Stimulated activated CD4-positive, alpha-beta T cell treated with anti-CD3 and anti-CD28 coated beads, Interleukin-15, amount 100 ng/mL, for 48 hours (primary cell): ENCODE data around the gene KPNA2.
A peak's percentile ranks its signal among the peaks of the same experiment; 100 is the strongest.
"Not testable (repeated sequence)": the region's sequence is repeated elsewhere in the genome, so short reads cannot be mapped to it uniquely, and the experiment has no call there.

Source experiments
- DNase-seq, 2 donors: peaks; one replicate each; pipeline ENCODE4 v3.0.0-alpha.2; 2020; ENCODE audit warnings: low read depth in 2 of 2

KPNA2 gene

DNA sequence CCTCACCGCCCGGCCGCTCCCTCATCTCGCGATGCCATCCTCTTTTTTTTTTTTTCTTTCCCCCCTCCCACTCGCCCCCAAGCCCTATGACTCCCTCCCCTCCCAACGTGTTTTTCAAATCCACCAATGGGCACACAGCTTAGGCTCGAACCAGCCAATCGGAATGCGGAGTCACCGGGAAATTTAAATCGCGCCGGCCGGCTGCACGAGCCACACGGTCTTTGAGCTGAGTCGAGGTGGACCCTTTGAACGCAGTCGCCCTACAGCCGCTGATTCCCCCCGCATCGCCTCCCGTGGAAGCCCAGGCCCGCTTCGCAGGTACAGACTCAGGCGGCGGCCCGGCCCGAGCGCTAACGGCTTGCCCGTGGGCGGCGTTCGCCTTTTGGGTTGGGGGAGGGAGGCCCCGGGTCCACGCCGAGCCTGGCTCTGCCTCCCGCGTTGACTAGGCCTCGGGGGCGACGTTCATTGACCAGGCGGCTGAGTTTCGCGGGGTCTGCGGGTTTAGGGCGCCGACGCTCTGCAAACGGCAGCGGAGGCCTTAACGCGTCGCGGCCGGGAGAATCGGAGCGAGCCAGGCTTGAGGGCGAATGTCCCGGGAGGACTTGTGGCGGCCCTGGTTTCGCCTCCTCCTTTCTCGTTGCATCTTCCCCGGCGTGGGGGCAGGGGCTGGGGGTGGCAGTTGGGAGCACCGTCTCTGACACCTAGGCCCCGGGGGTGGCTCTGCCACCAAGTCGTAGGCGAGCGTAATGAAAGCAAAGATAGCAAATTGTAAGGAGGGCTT lies at the start of gene KPNA2:
Gene KPNA2, plus strand, starts transcription at position 213 of the 781 bp plus-strand sequence. CDS start 1,398 bp downstream, outside the sequence.
- DNase-seq, result peak; percentile 85 to 88

DNA sequence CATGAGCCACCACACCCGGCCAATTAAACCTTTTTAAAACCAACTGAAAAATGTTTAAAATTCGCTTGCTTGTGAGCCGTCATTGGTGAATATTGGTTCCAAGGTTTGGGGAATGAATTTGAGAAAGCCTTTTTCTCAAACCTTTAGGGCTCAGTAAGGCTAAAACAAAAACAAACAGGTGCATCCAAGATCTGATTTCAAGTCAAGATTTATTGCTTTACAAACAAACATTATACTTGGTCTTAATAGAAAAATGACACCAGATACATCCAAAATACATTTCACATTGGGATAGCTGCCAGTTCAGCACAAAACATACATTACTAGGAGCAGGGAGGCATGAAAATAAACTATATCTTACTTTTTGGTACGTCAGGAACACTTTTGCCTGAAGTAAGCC lies 44.6 kb upstream of the KPNA2 start:
- no peak for DNase-seq

DNA sequence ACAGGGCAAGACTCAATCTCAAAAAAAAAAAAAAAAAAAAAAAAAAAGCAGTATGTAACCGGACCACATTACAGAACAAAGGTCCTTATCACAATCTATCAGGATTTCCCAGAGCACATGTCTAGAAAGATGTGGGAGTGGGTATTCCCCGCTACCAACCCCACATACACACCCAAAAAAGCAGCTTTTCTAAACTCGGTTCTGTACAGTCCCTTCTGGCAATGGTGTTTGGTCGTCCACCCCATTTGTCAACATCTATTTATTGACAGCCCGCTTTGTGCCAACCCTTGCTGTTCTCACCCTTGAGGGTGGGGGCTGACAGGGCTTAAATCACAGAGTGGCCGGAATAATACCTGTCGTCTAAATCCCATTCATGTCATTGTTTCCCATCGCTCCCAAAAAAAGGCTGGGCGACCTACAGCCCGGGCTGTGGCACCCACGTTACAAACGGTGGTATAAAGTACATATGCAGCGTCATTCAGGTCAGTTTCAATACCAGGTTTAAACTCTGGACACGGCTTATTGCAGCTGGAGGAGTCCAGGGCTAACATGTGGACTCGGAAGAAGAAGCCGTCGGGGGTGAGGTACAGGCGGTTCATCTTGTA lies 42.9 kb upstream of the KPNA2 start:
- DNase-seq, result no peak

DNA sequence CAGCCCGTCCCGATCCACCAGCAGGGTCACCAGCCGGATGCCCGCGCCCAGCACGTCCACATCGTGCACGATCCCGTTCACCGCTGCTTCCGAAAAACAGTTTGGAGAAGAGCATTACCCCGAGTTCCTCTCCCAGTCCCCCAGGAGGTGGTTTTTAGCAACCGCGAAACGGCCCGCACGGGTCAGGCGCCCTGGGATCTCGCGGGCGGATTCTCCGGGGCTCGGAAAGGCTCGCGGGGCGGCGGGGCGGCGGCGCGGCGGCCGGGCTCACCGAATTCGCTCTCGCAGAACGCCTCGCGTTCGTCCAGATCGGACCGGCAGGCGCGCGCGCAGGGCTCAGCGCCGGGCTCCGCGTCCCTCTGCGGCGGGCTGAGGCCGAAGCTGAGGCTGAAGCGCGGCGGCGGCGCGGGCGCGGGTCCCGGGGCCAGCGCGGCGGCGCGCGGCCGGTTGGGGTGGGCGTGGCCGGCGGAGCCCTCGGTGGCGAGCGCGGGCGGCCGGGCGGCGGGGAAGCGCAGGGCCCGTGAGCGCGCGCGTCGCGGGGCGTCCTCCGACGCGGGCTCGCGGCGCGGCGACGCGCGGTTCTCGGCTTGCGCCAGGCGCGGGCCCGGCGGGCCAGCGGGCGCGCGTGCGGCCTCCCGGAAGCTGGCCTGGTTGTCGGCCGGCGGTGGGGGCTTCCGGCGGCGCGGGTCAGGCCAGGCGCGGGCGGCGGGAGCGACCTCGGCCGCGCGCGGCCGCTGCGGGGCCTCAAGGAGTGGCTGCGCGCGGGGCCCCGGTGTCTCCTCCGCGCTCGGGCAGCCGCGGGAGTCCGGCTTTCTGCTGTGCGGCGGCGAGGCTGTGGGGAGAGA lies 42.2 kb upstream of the KPNA2 start:
- peak; percentile 42 to 63 for DNase-seq

DNA sequence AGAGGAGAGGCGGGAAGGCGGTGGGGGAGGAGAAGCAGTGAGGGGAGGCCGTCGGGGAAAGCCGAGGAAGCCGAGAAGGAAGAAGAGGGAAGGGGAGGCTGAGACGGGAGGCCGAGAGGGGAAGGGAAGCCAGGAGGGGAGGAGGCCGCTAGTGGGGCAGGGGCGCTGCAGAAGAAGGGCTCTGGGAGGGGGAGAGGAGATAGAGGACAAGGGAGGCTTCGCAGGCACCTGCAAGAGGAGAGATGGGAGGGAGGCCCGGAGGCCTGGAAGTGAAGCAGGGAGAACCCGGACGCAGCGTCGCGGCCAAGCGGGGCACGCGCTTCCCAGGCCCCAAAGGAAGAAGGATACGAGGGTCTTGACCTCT lies 41.6 kb upstream of the KPNA2 start:
- peak in 1 of 2 donors; percentile 10 for DNase-seq

DNA sequence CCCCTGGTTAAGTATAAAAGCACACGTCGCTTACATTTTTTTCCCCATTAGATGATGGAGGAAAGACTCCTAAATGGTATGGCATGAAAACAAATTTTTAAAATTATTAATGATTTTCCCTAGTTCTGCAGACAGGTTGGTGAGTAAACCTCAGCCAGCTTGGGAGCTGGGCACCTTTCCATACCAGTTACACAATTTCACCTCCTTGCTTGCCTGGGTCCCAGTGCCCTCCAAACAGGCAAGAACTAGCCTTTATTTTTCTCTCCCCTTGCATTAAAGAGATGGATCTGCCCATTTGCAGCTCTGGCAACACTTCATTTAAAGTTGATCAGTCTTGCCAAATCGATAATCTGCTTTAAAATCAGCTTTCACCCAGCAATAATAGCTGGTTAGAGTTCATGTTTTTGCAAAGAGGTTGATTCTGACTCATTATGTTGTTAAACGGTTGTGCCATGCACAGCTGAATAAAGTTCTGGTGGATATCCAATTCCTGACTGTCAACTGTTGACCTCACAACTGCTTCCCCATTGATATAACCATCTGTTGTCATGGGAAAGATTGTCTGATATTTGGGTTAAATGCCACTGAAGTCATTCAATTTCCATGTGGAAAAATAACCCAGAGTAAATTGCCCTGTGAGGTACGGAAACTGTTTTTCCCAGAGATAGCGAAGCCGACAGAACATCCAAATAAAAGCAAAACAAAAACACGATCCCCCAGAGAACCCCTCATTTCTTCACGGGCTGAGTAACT lies 40.5 kb upstream of the KPNA2 start:
- DNase-seq, result no peak

DNA sequence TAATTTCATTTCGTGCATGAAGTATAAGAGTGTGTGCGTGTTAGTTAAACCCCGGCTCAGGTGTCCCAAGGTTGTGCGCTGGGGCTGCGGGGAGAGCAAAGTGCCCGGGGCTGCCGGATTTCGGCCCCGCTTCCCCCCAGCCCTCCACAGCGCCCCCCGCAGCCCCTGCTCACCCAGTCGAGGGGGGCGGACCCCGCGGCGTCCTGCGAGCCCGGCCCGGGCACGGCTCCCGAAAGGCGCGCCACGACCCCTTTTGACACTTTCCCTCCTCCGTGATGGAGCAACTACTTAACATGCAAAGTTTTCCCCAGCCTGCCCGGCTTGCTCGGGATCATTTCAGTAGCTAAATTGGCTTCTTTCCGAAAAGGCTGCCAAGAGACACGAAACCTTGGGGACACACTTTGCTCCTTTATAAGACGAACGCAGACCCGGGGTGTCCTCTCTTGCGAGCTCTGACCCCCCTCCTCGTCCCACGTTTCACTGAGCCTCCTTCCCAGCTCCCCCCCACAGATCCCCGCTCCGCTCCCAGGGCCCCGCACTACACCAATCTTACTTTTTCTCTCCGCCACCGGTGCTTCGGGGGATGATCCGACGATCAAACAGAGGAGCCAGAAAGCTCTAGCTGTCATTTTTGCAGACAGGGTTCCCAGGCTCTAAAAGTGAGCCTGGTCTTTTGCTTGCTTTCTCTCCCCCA lies 39.8 kb upstream of the KPNA2 start:
- no peak for DNase-seq

DNA sequence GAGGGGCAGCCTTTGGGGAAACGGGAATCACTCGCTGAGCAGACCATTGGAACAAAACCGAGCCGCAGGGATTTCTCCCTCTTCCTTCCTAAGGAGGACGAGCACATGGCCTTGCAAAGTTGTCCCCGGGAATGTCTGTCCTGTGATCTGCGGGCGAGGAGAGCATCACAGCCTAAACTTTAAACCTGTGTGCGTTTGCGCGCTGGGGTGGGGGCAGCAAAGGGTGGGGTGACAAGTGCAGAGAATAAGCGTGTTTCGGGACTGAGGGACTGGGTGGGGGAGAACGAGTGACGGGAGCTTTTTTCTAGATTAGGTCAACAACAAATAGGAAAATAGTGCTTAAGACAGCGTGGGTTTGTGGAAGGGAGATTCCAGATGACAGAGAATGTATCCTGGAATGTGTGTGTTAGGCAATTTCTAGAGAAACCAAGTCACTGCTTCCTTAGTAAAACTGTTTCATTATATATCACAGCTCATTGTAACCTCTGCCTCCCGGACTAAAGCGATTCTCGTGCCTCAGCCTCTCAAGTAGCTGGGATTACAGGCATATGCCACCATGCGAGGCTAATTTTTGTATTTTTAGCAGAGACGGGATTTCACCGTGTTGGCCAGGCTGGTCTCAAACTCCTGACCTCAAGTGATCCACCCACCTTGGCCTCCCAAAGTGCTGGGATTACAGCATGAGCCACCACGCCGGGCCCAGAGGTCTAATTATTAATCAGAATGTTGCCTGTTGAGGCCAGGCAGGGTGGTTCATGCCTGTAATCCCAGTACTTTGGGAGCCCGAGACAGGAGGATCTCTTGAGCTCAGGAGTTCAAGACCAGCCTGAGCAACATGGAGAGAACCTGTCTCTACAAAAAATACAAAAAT lies 39.0 kb upstream of the KPNA2 start, which contains the start of gene C17orf58:
Gene C17orf58, minus strand, starts transcription at position 169 of the 871 bp plus-strand sequence. CDS start 271 bp downstream, outside the sequence.
- DNase-seq, result peak in 1 of 2 donors; percentile 25

DNA sequence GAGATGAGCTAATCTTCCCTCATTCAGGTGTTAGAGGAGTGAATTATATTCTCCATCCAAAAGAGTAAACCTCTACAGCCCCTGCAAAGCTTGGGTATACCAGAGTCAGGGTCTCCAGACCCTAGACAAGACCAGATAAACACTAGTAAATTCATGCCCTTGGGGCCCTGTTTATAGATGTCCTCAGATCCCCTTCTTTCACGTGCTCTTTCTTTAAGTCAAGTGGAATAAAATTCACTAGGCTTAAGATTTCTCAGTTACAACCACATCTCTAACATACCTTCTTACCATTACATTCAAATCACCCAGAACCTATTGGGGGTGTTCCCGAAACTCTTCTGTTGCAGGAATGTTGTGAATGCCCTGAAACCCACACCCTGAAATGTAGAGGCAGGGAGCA lies 37.1 kb upstream of the KPNA2 start:
- DNase-seq, result no peak

DNA sequence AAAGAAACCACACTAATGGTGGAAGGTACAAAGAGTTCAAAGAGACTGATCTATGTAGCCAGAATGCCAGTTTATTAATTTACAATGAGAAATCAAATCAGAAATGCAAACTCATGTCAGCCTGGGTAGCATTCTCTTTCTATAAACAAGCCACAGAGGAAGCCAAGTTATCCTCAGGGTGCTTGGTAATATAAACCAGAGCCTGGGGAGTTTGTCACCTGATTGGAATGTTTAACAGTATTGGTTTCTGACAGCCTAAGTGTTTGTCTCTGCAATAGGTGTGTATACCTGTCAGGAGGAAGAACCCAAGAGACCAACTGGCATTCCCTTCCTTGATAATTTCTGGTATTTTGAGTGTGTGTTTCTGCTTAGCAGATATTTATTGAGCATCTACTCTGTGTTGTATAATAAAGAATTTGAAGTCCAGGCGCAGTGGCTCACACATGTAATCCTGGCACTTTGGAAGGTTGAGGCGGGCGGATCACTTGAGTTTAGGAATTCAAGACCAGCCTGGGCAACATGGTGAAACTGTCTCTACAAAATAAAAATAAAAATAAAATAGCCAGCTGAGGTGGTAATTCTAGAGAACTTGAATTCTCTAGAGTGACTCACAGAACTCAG lies 36.1 kb upstream of the KPNA2 start:
- no peak for DNase-seq

DNA sequence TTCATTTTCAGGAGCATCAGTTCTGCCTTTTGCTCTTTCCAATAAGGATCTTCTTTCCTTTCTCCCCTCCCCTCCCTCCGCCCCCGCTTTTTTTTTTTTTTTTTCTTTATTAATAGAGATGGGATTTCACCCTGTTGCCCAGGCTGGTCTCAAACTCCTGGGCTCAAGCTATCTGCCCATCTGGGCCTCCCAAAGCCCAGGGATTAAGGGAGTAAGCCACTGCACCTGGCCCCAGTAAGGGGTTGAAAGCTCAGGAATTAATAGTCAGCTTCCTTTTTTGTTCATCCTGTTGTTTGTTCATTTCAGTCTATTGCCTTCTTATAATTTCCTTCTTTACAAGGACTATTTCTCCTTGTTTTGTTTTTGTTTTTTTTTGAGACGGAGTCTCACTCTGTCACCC lies 31.3 kb upstream of the KPNA2 start:
- DNase-seq, result no peak

DNA sequence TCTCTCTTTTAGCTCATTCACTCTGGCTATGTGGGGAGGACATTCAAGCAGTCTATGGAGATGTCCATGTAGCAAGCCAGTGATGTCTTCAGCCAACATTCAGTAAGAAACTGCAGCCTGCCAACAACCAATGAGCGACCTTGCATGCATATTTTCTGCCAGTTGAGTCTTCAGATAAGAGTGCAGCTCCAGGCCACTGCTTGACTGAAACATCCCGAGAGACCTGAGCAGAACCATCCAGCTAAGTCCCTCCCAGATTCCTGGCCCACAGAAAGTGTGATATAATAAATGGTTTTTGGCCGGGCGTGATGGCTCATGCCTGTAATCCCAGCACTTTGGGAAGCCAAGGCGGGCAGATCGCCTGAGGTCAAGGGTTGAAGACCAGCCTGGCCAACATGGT lies 28.7 kb upstream of the KPNA2 start:
- DNase-seq, result no peak

DNA sequence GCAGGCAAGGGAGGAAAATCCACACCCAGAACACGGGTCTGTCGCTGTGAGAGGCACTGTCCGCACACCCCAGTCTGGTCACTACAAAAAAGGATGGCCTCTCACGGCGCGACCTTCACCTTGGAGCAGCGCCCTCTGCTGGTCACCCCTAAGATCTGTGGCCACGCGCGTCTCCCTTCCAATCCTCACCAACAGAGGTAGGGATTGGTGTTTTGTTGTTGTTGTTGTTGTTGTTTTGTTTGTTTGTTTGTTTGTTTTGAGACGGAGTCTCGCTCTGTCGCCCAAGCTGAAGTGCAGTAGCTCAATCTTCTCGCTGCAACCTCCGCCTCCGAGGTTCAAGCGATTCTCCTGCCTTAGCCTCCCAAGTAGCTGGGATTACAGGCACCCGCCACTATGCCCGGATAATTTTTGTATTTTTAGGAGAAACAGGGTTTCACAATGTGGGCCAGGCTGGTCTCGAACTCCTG lies 24.3 kb upstream of the KPNA2 start:
- peak; percentile 16 to 57 for DNase-seq

DNA sequence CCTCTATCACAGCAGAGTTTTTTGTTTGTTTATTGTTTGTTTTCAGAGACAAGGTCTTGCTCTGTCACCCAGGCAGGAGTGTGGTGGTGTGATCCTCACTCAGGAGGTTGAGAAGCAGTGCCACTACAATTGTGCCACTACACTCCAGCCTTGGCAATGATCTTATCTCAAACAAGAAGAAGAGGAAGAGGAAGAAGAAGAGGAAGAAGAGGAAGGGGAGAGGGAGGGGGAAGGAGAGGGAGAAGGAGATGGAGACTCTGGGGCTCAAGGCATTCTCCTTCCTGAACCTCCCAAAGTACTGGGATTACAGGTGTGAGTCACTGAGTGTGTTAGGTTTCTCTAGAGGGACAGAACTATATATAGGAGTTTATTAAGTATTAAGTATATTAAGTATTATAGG lies 22.1 kb upstream of the KPNA2 start:
- no peak for DNase-seq

DNA sequence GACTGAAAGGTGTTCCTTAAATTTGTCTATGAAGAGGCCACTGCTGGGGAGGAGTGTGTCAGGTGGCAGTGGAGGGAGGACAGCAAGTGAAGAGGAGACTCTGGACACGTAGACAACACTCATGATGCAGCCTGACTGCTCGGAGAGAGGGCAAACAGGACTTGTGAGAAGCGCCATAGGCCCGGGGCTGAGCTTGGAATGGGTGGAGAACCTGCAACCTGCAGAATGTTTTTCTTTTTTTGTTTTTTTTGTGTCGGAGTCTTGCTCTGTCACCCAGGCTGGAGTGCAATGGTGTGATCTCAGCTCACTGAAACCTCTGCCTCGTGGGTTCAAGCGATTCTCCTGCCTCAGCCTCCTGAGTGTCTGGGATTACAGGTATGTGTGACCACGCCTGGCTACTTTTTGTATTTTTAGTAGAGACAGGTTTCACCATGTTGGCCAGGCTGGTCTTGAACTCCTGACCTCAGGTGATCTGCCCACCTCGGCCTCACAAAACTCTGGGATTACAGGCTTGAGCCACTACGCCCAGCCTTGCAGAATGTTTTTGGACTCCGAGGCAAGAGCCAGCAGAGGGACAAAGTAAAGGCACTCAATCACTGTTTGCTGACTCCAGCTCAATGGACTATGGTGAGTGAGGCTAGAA lies 20.3 kb upstream of the KPNA2 start:
- no peak for DNase-seq

DNA sequence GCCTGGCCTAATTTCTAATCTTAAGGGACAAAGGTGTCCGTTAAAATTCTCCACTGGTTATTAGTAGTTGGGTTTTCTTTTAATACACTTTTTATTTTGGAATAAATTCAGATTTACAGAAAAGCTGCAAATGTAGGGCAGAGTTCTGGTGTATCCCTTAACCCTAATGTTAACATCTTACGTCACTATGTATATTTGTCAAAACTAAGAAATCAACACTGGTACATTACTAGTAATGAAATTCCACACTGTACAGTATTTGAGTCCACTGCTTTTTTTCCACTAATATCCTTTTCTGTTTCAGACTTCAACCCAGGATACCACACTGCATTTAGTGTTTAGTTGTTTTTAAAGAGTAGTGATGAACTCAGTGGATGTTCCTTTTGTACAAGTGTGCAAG lies 18.7 kb upstream of the KPNA2 start:
- no peak for DNase-seq

DNA sequence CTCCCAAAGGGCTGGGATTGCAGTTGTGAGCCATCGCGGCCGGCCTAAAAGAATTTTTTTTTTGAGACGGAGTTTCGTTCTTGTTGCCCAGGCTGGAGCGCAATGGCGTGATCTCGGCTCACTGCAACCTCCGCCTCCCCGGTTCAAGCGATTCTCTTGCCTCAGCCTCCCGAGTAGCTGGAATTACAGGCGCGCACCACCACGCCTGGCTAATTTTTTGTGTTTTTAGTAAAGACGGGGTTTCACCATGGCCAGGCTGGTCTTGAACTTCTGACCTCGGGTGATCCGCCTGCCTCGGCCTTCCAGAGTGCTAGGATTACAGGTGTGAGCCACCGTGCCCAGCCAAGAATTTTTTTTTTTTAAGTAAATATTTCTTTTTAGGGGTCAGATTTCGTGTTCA lies 17.0 kb upstream of the KPNA2 start:
- not testable (repeated sequence) for DNase-seq

DNA sequence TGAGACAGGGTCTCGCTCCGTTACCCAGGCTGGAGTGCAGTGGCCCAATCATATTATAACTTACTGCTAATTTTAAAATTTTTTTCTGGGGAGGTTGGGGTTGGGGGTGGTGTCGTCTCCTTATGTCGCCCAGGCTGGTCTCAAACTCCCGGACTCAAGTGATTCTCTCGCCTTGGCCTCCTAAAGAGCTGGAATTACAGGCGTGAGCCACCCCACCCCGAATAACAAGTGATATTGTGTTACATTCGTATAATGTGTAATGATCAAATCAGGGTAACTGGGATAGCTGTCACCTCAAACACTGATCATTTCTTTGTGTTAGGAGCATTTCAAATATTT lies 16.2 kb upstream of the KPNA2 start:
- no peak for DNase-seq
